OCI-LY7 (cell line): Measurements from ENCODE around the gene BNC1. TPM values are rescaled to one million over a fixed set of nuclear protein-coding genes. Genes with fewer than 3 reads are reported as not detected.
"Not testable (repeated sequence)": the region's sequence is repeated elsewhere in the genome, so short reads cannot be mapped to it uniquely, and the experiment has no call there.

Experiments
- BruUV-seq: library from RNA; stranded (reverse); fragments of 400-500 nt; replicated peaks from 2 replicates; lab custom pipeline; 2021; lab: Mats Ljungman, UMichigan
- CTCF ChIA-PET: fragments of 300-600 bp; sonication (Branson Sonifier 250); formaldehyde crosslinking; loops from one replicate; lab custom pipeline; 2022; ENCODE audit warnings: antibody characterized with exemption; ENCODE audit not compliant: unreplicated experiment; lab: Charles Lee
- POLR2A ChIA-PET: fragments of 300-600 bp; sonication (Branson Sonifier 250); formaldehyde crosslinking; loops from one replicate; lab custom pipeline; 2022; ENCODE audit warnings: antibody characterized with exemption; lab: Charles Lee
- DNase-seq: peaks from one replicate; pipeline ENCODE4 v3.0.0-alpha.2; 2015; ENCODE audit warnings: low spot score
- H2AFZ ChIP-seq: fragments of 200-600 bp; sonication (generic), shearing (Covaris generic); 2 replicates; pipeline ENCODE4 v1.6.1; 2014; ENCODE audit warnings: mild to moderate bottlenecking, antibody characterized with exemption, low read length, moderate library complexity
- H3K27ac ChIP-seq: fragments of 200-600 bp; sonication (generic); 2 replicates; pipeline ENCODE4 v1.5.1; 2014; ENCODE audit warnings: mixed run types, low read depth, mild to moderate bottlenecking, moderate library complexity, low read length, inconsistent platforms; ENCODE audit not compliant: poor library complexity, severe bottlenecking
- H3K36me3 ChIP-seq: fragments of 200-600 bp; sonication (generic); 2 replicates; pipeline ENCODE4 v1.6.1; 2014; ENCODE audit warnings: mild to moderate bottlenecking, antibody characterized with exemption, low read length, moderate library complexity, mixed read lengths; ENCODE audit not compliant: insufficient read depth
- H3K4me1 ChIP-seq: fragments of 200-600 bp; sonication (generic); 2 replicates; pipeline ENCODE4 v1.5.1; 2014; ENCODE audit warnings: mild to moderate bottlenecking, low read length; ENCODE audit not compliant: insufficient read depth, poor library complexity, severe bottlenecking
- H3K4me2 ChIP-seq: fragments of 200-600 bp; sonication (generic); 2 replicates; pipeline ENCODE4 v1.6.1; 2014; ENCODE audit warnings: mild to moderate bottlenecking, low read length
- H3K4me3 ChIP-seq: fragments of 200-600 bp; sonication (generic); 2 replicates; pipeline ENCODE4 v1.5.1; 2014; ENCODE audit warnings: mild to moderate bottlenecking, low read depth, low read length; ENCODE audit not compliant: poor library complexity, severe bottlenecking
- H3K79me2 ChIP-seq: fragments of 200-600 bp; sonication (generic); 2 replicates; pipeline ENCODE4 v1.6.1; 2016; ENCODE audit warnings: low read depth, mild to moderate bottlenecking, low read length, moderate library complexity, mixed read lengths; ENCODE audit not compliant: insufficient read depth
- H3K9me2 ChIP-seq: fragments of 200-600 bp; sonication (generic); 2 replicates; pipeline ENCODE4 v1.6.1; 2016; ENCODE audit warnings: mild to moderate bottlenecking, low read length, mixed read lengths; ENCODE audit not compliant: insufficient read depth
- H3K9me3 ChIP-seq: fragments of 200-600 bp; sonication (generic); 2 replicates; pipeline ENCODE4 v1.6.1; 2014; ENCODE audit warnings: mild to moderate bottlenecking, mixed run types, low read length, mixed read lengths
- H4K20me1 ChIP-seq: fragments of 200-600 bp; sonication (generic); 2 replicates; pipeline ENCODE4 v1.6.1; 2014; ENCODE audit warnings: mild to moderate bottlenecking, antibody characterized with exemption, low read length, moderate library complexity, mixed read lengths; ENCODE audit not compliant: insufficient read depth
- CTCF ChIP-seq: fragments of 200-600 bp; sonication (generic); conservative IDR thresholded peaks from 2 replicates; pipeline ENCODE4 v1.5.1; 2014; ENCODE audit warnings: mild to moderate bottlenecking, antibody characterized with exemption, low read length, moderate library complexity, mixed read lengths
- EZH2phosphoT487 ChIP-seq: fragments of 200-600 bp; sonication (generic); IDR thresholded peaks from 2 replicates; pipeline ENCODE4 v1.6.1; 2018; ENCODE audit warnings: low read depth, borderline replicate concordance, mild to moderate bottlenecking, mixed run types, antibody characterized with exemption, low read length, moderate library complexity, mixed read lengths
- intact Hi-C: fragments of 100-400 bp; cut with micrococcal nuclease; formaldehyde crosslinking; loops from one replicate; pipeline ENCODE4 v1.10.0; 2022; ENCODE audit not compliant: unreplicated experiment
- total RNA-seq, 2 experiments: library from RNA; depleted of rRNA in 1 of 2; stranded (reverse); fragments of >200 nt in 1 of 2; shearing (Covaris generic) in 1 of 2; gene quantifications; 2 replicates each; pipeline ENCODE4 v1.2.3, GENCODE V29; 2014 to 2022

BNC1 gene
- total RNA-seq, 2 experiments from 2014 or later, result not detected

- Histone ChIP-seq H3K79me2 (no peaks in the 10 kb centered on the region), H3K4me3 (no peak overlapping the region), H2AFZ (no peak overlapping the region), H3K36me3 (no peaks in the 10 kb centered on the region), H3K9me3 (no peaks in the 10 kb centered on the region), H3K27ac (no peak overlapping the region), H3K4me2 (no peak overlapping the region), H4K20me1 (no peaks in the 10 kb centered on the region), H3K4me1 (no peaks in the 10 kb centered on the region), H3K9me2 (no peaks in the 10 kb centered on the region)
- intact Hi-C loops, result no loop called here
- no TSS peak for BruUV-seq
- CTCF ChIA-PET, result interaction anchor here (0.6 kb wide), 1 partner anchor 51 kb away, joined by 3 read pairs; no protein-coding TSS in a partner anchor
- no peak for DNase-seq
- POLR2A ChIA-PET, result no interaction called here
- no peak for TF ChIP-seq CTCF
- TF ChIP-seq EZH2phosphoT487, result no peak
Observed at GRCh38 chr15:83262594-83263315, 21.7 kb downstream of the BNC1 start.

DNA sequence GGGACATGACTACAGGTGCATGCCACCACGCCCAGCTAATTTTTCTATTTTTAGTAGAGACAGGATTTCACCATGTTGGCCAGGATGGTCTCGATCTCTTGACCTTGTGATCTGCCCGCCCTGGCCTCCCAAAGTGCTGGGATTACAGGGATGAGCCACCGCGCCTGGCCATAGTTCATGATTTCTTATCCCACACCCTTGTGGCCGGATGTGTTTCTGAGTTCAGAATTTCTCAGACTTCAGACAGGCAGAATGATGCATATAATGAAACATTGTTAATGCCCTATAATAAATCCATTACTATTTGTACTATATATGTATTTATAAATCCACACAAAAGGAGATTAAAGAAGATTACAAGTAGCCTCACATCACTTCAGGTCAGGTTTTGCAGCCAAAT is 22.3 kb downstream of the BNC1 start:
- H3K4me3 ChIP-seq, POLR2A ChIA-PET, H3K79me2 ChIP-seq, H3K36me3 ChIP-seq, H3K4me1 ChIP-seq, H3K9me2 ChIP-seq, H4K20me1 ChIP-seq, intact Hi-C loops, H2AFZ ChIP-seq, H3K9me3 ChIP-seq, H3K4me2 ChIP-seq, BruUV-seq, H3K27ac ChIP-seq, DNase-seq: not testable (repeated sequence)
- CTCF ChIA-PET, result interaction anchor here (0.6 kb wide), 1 partner anchor 50 kb away, joined by 3 read pairs; no protein-coding TSS in a partner anchor

DNA sequence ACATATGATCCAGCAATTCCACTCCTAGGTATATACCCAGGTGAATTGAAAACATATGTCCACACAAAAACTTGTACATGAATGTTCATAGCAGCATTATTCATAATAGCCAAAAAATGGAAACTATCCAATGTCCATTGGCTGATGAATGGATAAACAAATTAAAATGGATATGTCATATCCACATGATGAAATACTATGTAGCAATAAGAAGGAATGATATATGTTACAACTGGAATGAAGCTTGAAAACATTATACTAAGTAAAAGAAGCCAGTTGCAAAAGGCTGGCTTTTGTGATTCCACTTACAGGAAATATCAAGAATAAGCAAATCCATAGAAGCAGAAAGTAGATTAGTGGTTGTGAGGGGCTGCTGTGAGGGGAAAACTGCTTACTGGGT is 33.7 kb downstream of the BNC1 start:
- POLR2A ChIA-PET, result interaction anchor here (0.5 kb wide), 1 partner anchor 62 kb away, joined by 3 read pairs; no protein-coding TSS in a partner anchor
- intact Hi-C loops, result no loop called here

More for the DNA sequence above, 33.7 kb downstream of the BNC1 start:
- H3K36me3 ChIP-seq, result no peaks in the 10 kb centered on the region
- no peak overlapping the region for H2AFZ ChIP-seq
- TF ChIP-seq CTCF, result no peak
- no peak for TF ChIP-seq EZH2phosphoT487
- no peaks in the 10 kb centered on the region for H3K9me3 ChIP-seq
- no peaks in the 10 kb centered on the region for H4K20me1 ChIP-seq
- no peaks in the 10 kb centered on the region for H3K9me2 ChIP-seq
- CTCF ChIA-PET, result no interaction called here
- H3K79me2 ChIP-seq, result no peaks in the 10 kb centered on the region
- no peaks in the 10 kb centered on the region for H3K4me1 ChIP-seq
- H3K27ac ChIP-seq, result no peak overlapping the region
- DNase-seq, result no peak
- BruUV-seq, result no TSS peak
- no peak overlapping the region for H3K4me2 ChIP-seq
- H3K4me3 ChIP-seq, result no peak overlapping the region
